ENCODE results near the gene NAA15.

- TF ChIP-seq POLR2AphosphoS5 (IDR thresholded peaks at IDR 0.05) (no peak), POLR2A (IDR thresholded peaks at IDR 0.05) (no peak), EP300 (IDR thresholded peaks at IDR 0.05) (no peak), CTCF (IDR thresholded peaks at IDR 0.05) (no peak)
Observed at GRCh38 chr4:139266208-139266582, 35.1 kb upstream of the NAA15 start.

Measured in gastroesophageal sphincter (tissue), 3 donors.